ENCODE results near the gene GID8.

DNA sequence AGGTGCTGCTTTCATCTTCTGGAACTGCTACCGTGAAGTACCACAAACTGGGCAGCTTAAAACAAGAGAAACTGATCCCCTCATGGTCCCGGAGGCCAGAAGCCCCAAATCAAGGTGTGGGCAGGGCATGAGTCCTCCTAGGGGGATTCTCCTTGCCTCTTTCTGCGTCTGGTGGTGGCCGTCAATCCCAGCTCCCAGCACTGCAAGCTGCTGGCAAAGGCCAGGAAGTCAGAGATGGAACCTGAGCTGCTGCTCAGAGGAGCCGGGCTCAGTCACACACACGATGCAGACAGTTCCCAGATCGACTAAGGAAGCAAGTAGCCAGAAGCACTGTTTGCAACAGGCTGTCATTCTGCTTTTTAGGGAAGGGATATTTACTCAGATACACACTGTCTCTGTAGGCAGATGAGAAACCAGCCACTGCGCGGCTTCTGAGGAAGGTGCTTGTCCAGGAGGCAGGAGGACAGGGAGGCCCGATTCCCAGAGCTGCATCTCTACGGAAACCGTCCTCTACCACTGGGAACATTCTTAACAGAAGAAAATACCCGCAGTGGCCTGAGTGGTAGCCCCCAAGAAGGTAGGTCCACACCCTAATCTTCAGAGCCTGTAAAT is 53.4 kb downstream of the GID8 start:
- TF ChIP-seq TAF1 (IDR thresholded peaks at IDR 0.05; ENCODE audit: borderline replicate concordance, low read depth, low read length) (no peak), RAD21 (IDR thresholded peaks at IDR 0.05; ENCODE audit: low read length) (no peak)

Data from SK-N-SH (cell line).